SJCRH30 (cell line): ENCODE measurements around the gene PDHX. TPM values are rescaled to one million over a fixed set of nuclear protein-coding genes. Genes with fewer than 3 reads are reported as not detected.
A peak's percentile ranks its signal among the peaks of the same experiment; 100 is the strongest.

Source experiments
- DNase-seq, 2 experiments: peaks; one replicate each; pipeline ENCODE4 v3.0.0-alpha.2; 2015 to 2020
- H3K27ac ChIP-seq: fragments of 250-450 bp; sonication (Bioruptor Pico); 2 replicates; pipeline ENCODE4 v1.5.1; 2020; ENCODE audit warnings: mild to moderate bottlenecking, moderate library complexity
- H3K27me3 ChIP-seq: fragments of 250-450 bp; sonication (Bioruptor Pico); 2 replicates; pipeline ENCODE4 v1.5.1; 2020; ENCODE audit warnings: mild to moderate bottlenecking, moderate library complexity
- H3K36me3 ChIP-seq: fragments of 250-450 bp; sonication (Bioruptor Pico); 2 replicates; pipeline ENCODE4 v1.5.1; 2020; ENCODE audit warnings: mild to moderate bottlenecking, moderate library complexity
- H3K4me1 ChIP-seq: fragments of 250-450 bp; sonication (Bioruptor Pico); 2 replicates; pipeline ENCODE4 v1.5.1; 2020; ENCODE audit warnings: mild to moderate bottlenecking, moderate library complexity
- H3K4me3 ChIP-seq: fragments of 250-450 bp; sonication (Bioruptor Pico); 2 replicates; pipeline ENCODE4 v1.5.1; 2020; ENCODE audit warnings: mild to moderate bottlenecking, moderate library complexity
- H3K9me3 ChIP-seq: fragments of 250-450 bp; sonication (Bioruptor Pico); replicated peaks from 2 replicates; pipeline ENCODE4 v1.5.1; 2020; ENCODE audit warnings: mild to moderate bottlenecking, moderate library complexity
- total RNA-seq: library from RNA; depleted of rRNA; stranded (reverse); fragments of >200 nt; shearing (Covaris generic); gene quantifications from 2 replicates; pipeline ENCODE4 v1.2.3, GENCODE V29; 2014

The PDHX gene
- total RNA-seq, 1 experiment from 2014 or later, result 25.6 TPM

- Histone ChIP-seq H3K27me3 (no peaks in the 10 kb centered on the region), H3K27ac (no peak overlapping the region), H3K36me3 (no peaks in the 10 kb centered on the region), H3K4me3 (no peak overlapping the region), H3K9me3 (no peaks in the 10 kb centered on the region), H3K4me1 (peaks cover 22% of the 10 kb centered on the region)
- DNase-seq, result no peak
Observed at GRCh38 chr11:35006389-35007128, 90.1 kb downstream of the PDHX start.

DNA sequence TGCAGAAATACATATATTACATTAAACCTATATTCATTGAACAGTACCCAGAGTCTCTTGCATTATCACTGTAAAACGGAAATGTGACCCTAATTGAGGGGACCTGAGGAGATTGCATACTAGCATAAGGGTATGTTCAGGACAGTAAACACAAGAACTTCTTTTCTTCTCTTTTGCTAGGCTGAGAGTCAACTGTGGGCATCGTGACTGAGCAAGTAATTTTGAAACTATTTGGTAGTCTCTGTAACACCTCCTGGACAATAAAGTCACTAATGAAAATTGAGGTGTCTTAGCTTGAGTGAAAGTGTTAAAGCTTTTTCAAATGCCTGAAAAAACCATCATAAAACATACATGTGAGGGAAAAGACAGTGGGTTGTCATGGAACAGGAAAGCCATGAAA is 90.9 kb downstream of the PDHX start:
- Histone ChIP-seq H3K27ac (no peak overlapping the region), H3K4me1 (peaks cover 22% of the 10 kb centered on the region), H3K9me3 (no peaks in the 10 kb centered on the region), H3K36me3 (no peaks in the 10 kb centered on the region), H3K27me3 (no peaks in the 10 kb centered on the region), H3K4me3 (no peak overlapping the region)
- DNase-seq, result no peak

GRCh38 chr11:35009191-35009943 is 92.9 kb downstream of the PDHX start:
- no peak for DNase-seq
- H3K9me3 ChIP-seq, result no peaks in the 10 kb centered on the region
- H3K36me3 ChIP-seq, result no peaks in the 10 kb centered on the region
- H3K27me3 ChIP-seq, result no peaks in the 10 kb centered on the region
- H3K4me3 ChIP-seq, result no peak overlapping the region
- peak overlapping the region; percentile 37 for H3K27ac ChIP-seq
- H3K4me1 ChIP-seq, result peaks cover 22% of the 10 kb centered on the region

- peak overlapping the region; percentile 37 for H3K27ac ChIP-seq
- no peaks in the 10 kb centered on the region for H3K9me3 ChIP-seq
- DNase-seq, result peak; percentile 50 to 72
- no peaks in the 10 kb centered on the region for H3K36me3 ChIP-seq
- no peaks in the 10 kb centered on the region for H3K27me3 ChIP-seq
- H3K4me3 ChIP-seq, result no peak overlapping the region
- H3K4me1 ChIP-seq, result peaks cover 22% of the 10 kb centered on the region
Observed at GRCh38 chr11:35009944-35010342, 93.5 kb downstream of the PDHX start.

DNA sequence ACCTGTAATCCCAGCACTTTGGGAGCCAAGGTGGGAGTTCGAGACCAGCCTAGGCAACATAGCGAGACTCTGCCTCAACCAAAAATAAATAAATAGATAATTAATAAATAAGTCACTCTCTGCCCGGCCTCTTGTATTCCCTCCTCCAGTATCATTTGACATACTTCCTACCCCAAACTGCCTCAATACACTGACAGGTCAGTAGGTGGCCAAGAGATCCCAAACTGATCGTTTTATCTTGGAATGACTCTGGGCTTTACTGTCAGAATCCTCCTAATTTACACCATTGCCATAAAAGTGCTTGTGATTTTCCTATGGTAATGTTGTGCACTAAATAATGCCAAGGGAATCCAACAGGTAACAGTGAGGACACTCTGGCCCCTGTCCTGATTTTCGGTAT is 94.2 kb downstream of the PDHX start:
- no peaks in the 10 kb centered on the region for H3K36me3 ChIP-seq
- H3K27ac ChIP-seq, result peak overlapping the region; percentile 37; the same call in 1 of the 2 replicates
- H3K4me1 ChIP-seq, result peaks cover 22% of the 10 kb centered on the region
- no peaks in the 10 kb centered on the region for H3K27me3 ChIP-seq
- H3K9me3 ChIP-seq, result no peaks in the 10 kb centered on the region
- H3K4me3 ChIP-seq, result no peak overlapping the region
- DNase-seq, result no peak

GRCh38 chr11:35011389-35011788 is 95.0 kb downstream of the PDHX start:
- H3K27ac ChIP-seq, result no peak overlapping the region
- no peaks in the 10 kb centered on the region for H3K27me3 ChIP-seq
- H3K4me1 ChIP-seq, result peaks cover 22% of the 10 kb centered on the region
- H3K36me3 ChIP-seq, result no peaks in the 10 kb centered on the region
- no peaks in the 10 kb centered on the region for H3K9me3 ChIP-seq
- no peak overlapping the region for H3K4me3 ChIP-seq
- no peak for DNase-seq

- peaks cover 22% of the 10 kb centered on the region for H3K4me1 ChIP-seq
- H3K36me3 ChIP-seq, result no peaks in the 10 kb centered on the region
- H3K27me3 ChIP-seq, result no peaks in the 10 kb centered on the region
- H3K27ac ChIP-seq, result no peak overlapping the region
- H3K9me3 ChIP-seq, result no peaks in the 10 kb centered on the region
- no peak overlapping the region for H3K4me3 ChIP-seq
- no peak for DNase-seq
Observed at GRCh38 chr11:35011944-35012343, 95.5 kb downstream of the PDHX start.

DNA sequence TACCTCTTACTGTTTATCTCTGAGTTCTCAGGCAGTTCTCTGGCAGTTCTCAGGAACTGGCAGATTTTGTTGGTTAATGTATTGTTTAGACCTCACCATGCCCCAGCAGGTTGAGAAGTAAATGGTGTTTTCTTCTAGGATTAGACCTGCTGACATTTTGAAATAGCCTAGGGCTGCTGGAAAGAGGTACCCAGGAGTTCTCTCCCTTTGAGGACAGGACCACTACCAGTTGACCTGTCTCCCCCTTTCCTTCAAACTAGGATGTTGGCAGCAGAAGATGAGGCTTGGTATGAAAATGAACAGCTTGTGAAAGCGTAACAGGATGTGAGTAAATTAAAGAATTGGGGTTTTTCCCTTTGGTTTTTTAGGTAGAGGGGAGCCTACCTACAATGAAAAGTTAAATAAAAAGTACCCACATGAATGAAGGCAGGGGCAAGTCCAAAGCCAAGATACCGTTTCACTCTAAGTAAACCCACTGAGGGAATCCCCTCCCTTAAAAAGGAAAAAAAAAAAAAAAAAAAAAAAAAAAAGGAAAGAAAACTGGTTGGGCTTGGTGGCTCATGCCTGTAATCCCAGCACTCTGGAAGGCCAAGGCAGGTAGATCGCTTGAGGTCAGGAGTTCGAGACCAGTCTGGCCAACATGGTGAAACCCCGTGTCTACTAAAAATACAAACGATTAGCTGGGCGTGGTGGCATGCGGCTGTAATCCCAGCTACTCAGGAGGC is 96.2 kb downstream of the PDHX start:
- H3K27me3 ChIP-seq, result no peaks in the 10 kb centered on the region
- DNase-seq, result no peak

GRCh38 chr11:35013514-35014233 is 97.3 kb downstream of the PDHX start:
- no peaks in the 10 kb centered on the region for H3K36me3 ChIP-seq
- DNase-seq, result no peak
- no peaks in the 10 kb centered on the region for H3K27me3 ChIP-seq
- peaks cover 22% of the 10 kb centered on the region for H3K4me1 ChIP-seq
- H3K4me3 ChIP-seq, result no peak overlapping the region
- H3K27ac ChIP-seq, result no peak overlapping the region
- H3K9me3 ChIP-seq, result no peaks in the 10 kb centered on the region

More for the DNA sequence above, 96.2 kb downstream of the PDHX start:
- H3K9me3 ChIP-seq, result no peaks in the 10 kb centered on the region
- no peak overlapping the region for H3K27ac ChIP-seq
- no peaks in the 10 kb centered on the region for H3K36me3 ChIP-seq
- H3K4me1 ChIP-seq, result peaks cover 22% of the 10 kb centered on the region
- no peak overlapping the region for H3K4me3 ChIP-seq

DNA sequence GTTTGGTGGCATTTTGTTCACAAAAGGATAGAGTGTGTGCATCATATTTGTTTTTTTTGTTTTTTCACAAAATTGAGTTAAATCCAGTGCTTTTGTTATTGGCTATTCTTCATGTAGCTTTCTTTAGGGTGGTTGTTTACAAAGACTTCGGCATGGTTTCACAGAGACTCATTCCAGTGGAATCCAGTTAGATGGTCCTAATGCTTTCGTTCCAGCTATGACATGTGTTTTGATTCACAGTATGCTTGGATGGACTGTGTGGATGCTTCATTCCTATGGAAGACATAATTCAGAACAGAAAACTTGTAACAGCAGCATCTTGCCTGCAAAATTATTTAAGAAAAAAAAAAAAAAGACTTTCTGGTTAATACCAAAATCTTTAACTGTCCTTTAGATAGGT is 97.9 kb downstream of the PDHX start:
- H3K4me1 ChIP-seq, result peaks cover 18% of the 10 kb centered on the region
- DNase-seq, result no peak
- no peaks in the 10 kb centered on the region for H3K27me3 ChIP-seq
- H3K4me3 ChIP-seq, result no peak overlapping the region
- H3K36me3 ChIP-seq, result no peaks in the 10 kb centered on the region
- H3K27ac ChIP-seq, result no peak overlapping the region
- H3K9me3 ChIP-seq, result no peaks in the 10 kb centered on the region

DNA sequence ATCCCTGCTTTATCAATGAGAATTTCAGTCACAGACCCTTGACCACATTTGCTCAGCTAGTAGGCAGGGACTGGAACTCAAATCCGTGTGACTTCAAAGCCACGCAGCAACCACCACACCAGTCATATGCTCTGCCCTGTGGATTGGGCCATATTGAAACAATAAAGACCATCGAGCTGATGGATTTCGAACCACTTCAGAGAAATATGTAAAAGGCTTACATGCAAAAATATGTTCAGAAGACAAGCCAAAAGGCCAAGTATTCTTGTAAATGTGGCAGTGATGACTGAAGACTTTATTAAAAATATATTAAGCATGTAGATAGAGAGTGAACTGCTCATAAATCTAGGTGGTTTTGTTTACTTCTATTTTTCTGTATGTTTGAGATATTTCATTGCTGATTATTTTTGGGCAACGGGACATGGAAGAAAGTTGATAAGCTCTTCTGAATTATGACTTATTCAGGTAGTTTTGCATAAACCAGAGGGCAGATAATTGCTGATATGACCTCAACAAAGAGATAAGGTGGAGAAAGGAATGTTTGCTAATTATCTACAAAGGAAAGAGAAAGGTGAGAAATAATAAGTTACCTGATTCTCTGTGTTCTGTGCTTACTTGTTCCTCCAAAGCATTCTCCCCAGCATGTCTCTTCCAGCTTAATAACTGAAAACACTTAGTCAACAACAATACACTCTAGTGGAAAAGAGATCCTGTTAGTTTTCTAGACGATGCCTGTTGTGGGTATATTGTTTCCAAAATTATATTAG is 99.4 kb downstream of the PDHX start:
- no peak for DNase-seq
- no peaks in the 10 kb centered on the region for H3K27me3 ChIP-seq

GRCh38 chr11:35016916-35017315 is 100.5 kb downstream of the PDHX start:
- no peaks in the 10 kb centered on the region for H3K9me3 ChIP-seq
- no peak overlapping the region for H3K4me3 ChIP-seq
- no peak overlapping the region for H3K27ac ChIP-seq
- H3K4me1 ChIP-seq, result no peaks in the 10 kb centered on the region
- DNase-seq, result no peak
- no peaks in the 10 kb centered on the region for H3K27me3 ChIP-seq
- H3K36me3 ChIP-seq, result no peaks in the 10 kb centered on the region

More for the DNA sequence above, 99.4 kb downstream of the PDHX start:
- Histone ChIP-seq H3K4me1 (peaks cover 6% of the 10 kb centered on the region; the same call in 1 of the 2 replicates), H3K36me3 (no peaks in the 10 kb centered on the region), H3K9me3 (no peaks in the 10 kb centered on the region), H3K4me3 (no peak overlapping the region), H3K27ac (no peak overlapping the region)

DNA sequence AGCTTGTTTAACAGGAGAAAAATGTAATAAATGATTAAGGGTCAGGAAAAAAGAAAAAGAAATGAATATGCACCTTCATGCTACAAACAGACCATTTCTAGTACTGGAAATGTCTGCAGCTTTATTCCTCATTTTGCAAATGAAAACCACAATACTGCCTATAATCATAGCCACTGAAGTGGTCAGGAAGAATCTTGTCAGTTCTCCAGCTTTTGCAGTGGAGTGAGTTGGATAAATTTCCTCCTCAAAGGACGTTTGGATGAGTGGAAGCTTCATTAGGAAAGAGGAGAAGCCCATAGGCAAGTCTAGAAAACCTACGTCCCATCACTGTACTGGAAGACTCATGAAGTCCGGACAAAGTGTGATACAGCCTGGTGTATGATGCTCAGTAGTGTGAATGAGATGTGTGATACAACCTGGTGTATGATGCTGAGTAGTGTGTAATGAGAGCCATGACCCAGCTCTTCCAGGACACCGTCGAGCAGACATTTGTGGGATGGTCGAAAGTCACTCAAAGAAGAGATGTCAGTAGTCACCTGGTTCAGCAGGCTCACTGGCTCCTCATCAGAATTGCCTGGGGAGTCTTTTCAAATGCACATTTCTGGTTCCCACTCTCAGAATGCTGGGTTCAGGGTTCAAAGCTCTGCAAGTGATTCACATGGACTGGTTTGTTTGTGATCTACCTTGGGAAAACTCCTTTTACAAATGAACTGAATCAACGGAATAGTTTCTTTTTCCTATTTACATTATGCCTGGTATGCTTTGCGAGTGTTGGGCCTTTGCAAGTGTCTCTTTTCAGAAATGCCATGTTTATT is 101.3 kb downstream of the PDHX start:
- H3K36me3 ChIP-seq, result no peaks in the 10 kb centered on the region
- no peaks in the 10 kb centered on the region for H3K9me3 ChIP-seq
- H3K27ac ChIP-seq, result no peak overlapping the region
- no peaks in the 10 kb centered on the region for H3K27me3 ChIP-seq
- DNase-seq, result no peak
- no peaks in the 10 kb centered on the region for H3K4me1 ChIP-seq
- no peak overlapping the region for H3K4me3 ChIP-seq
